HG03135 (cell line): Measurements from ENCODE around the gene FAM163A.

Experiments used
- ATAC-seq: cut with Tn5 transposase; IDR thresholded peaks from one replicate; pipeline ENCODE4 v1.9.1; 2021; ENCODE audit warnings: mild to moderate bottlenecking, moderate library complexity; ENCODE audit not compliant: unreplicated experiment

The FAM163A gene

DNA sequence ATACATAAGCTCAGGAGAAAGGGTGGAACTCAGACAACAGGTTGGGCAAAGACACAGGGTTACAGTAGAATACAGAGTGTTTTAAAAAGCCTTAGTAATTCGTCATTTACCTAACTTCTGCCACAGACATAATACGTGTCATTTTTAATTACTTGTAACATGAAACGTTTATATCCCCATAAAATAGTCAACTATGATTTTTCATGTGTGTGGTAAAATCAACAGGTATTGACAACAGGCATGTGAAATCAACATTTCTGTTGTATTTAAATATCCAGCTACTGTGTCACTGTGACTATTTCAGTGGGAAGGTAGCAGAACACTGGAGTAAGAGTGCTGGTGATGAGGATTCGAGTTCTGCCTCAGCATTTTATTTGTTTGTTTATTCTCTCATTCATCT lies 5.7 kb downstream of the FAM163A start:
- no peak for ATAC-seq

- no peak for ATAC-seq
Measured at GRCh38 chr1:179750630-179751029, 7.5 kb downstream of the FAM163A start.

DNA sequence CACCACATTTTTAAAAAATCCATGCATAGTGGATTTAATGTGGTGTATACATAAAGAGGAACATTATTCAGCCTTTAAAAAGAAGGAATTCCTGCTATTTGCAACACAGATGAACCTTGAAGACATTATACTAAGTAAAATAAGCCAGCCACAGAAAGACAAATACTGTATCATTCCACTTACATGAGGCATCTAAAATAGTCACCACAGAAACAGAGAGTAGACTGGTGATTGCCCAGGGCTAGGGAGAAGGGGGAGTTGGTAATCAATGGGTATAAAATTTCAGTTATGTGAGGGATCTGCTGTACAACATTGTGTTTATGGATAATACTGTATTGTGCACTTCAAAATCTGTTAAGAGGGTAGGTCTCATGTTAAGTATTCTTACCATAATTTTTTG lies 10.0 kb downstream of the FAM163A start:
- ATAC-seq, result no peak

DNA sequence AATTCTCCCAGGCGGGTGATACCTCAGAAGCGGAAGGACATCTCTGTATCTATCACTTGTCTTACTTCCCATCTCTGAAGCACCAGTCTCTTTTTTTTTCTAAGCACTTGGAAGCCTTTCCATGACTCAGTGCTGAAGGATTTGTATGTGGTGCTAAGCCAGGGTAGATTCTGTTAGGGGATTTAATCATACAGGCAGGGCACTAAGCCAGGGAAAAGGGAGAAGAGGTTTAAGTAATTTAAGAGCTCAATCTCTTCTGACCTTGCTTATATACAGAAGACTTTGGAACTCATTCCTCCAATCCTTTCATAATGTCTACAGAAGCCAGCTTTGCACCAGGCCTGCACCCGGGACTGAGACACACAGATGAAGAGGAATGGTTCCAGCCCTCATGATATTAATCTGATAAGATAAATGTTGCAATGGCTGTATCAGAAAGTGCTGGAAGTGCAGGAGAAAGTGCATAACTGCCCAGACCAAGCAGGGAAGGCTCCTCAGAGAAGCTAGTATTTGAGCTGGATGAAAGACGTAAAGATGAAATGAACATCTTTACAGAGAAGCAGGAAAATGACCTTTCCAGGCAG lies 11.0 kb downstream of the FAM163A start:
- ATAC-seq, result no peak

- no peak for ATAC-seq
Measured at GRCh38 chr1:179757933-179758332, 14.8 kb downstream of the FAM163A start.

DNA sequence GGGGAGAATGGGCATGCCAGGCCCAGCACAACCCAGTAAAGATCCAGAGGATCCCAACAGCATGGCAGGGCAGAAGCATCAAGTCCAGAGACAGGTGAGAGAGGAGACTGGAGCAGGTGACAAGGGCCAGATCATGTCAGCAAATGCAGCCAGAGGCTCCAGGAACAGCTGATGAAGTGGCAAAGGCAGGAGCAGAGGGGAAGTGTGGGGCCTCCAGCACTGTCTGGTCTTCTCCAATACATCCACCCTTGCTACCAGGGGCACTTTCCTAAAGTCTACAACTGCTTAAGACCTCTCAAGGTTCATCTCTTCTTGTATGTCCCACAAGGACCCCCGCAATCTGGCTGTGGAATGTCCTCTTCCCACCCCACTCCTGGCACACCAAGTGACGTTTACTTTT lies 17.4 kb downstream of the FAM163A start:
- ATAC-seq, result no peak

DNA sequence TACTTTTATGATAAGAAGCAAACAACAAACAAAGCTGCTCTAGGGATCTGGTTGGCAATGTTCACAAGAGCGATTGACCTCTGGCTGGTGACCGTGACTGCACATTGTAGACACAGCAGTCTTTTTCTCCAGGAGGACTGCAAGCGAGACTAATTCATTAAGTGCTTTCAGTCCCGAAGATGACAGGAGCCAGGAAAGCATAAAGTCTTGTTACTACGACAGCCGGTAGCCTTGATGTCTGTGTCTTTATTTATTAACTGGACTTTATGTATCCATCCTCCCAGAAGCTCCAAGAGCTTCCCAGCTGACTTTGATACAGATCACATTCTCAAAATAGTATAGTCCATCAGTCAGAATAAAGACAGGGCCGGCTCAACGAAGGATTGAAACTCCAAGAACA lies 18.2 kb downstream of the FAM163A start:
- ATAC-seq, result no peak

- no peak for ATAC-seq
Measured at GRCh38 chr1:179761846-179762640, 19.0 kb downstream of the FAM163A start.

DNA sequence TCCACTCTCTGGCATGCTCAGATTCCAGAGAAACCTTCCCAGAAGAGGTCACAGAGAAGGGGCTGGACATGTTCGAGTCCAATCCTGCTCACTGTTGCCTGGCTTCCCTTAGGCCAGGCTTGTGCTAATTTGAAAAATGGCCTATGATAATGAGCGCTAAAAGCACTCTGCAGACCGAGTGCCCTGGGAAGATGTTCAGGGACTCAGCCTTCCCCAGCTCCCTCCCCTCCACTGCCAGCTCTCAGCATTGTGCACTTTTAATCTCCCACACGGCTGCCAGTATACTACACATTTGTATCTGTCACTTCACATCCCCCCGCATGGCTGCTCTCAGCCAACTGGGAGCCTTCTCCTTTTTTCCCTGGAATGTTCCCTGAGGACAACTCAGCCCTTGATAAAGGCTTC lies 24.1 kb downstream of the FAM163A start:
- no peak for ATAC-seq

GRCh38 chr1:179767996-179768395 lies 24.9 kb downstream of the FAM163A start:
- ATAC-seq, result no peak

- ATAC-seq, result no peak
Measured at GRCh38 chr1:179770887-179771502, 27.9 kb downstream of the FAM163A start.

- no peak for ATAC-seq
Measured at GRCh38 chr1:179773264-179773663, 30.2 kb downstream of the FAM163A start.

GRCh38 chr1:179774000-179774399 lies 30.9 kb downstream of the FAM163A start:
- no peak for ATAC-seq

- ATAC-seq, result no peak
Measured at GRCh38 chr1:179774566-179774965, 31.5 kb downstream of the FAM163A start.

DNA sequence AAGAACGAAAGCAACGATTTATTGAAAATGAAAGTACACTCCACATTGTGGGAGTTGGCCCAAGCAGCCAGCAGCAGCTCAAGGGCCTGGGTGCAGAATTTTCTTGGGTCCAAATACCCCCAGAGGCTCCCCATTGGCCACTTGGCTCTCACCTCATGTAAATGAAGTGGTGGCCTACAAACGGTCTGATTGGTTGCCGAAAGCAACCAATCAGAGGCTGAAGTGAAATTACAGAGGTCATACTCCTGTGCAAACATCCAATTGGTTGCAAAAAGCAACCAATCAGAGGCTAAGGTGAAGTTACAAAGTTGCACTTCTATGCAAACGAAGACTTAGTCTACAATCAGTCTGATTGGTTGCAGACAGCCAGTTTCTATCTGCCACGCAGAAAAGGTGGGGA lies 31.9 kb downstream of the FAM163A start:
- no peak for ATAC-seq

DNA sequence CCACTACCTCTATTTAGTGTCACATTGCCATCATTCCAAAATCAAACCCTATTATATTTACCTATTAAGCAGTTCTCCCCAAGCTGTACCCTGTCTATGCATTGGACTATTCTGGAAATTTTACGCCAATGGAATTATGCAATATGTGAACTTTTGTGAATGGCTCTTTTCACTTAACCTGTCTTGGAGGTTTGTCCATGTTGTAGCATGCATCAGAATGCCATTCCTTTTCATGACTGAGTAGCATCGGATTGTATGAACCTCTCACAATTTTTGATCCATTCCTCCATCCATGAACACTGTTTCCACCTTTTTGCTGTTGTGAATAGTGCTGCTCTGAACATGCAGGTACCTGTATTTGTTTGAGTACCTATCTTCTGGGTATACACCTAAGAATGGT lies 33.7 kb downstream of the FAM163A start:
- no peak for ATAC-seq

DNA sequence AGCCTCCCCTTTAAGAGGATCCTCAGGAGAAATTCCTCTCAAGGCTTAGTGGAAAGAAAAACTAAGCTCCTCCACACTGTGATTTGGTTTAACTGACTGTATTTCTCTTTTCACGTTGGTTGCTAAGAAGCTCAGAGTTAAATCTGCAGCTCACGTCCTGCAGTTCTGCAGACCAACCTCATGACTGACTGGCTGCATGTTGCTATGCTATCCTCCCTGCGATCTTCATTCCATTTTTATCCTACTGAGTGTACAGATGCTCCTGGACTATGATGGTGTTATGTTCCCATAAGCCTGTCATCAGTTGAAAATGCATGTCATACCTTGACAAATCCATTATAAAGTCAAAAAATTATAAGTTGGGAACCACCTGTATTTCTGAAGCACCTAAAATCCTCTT lies 34.6 kb downstream of the FAM163A start:
- ATAC-seq, result no peak

GRCh38 chr1:179779645-179780272 lies 36.7 kb downstream of the FAM163A start:
- ATAC-seq, result no peak

DNA sequence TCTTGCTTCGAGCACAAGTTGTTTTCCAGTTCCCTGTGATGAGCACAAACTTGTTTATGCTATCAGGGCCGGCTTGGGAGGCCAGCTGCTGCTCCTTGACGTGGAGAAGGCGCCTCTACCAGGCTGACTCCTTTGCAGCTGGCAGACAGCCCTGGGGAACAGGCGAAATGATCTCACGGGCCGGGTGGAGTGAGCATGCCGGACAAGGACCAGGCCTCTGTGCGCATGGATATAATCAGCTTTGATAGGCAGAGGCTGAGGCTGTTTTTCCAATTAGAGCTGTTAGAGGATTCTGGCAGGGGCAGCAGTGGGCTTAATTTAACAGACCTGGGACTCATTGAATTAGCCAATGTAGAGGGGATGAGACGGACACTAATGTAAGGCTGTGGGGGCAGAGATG lies 38.9 kb downstream of the FAM163A start:
- no peak for ATAC-seq

DNA sequence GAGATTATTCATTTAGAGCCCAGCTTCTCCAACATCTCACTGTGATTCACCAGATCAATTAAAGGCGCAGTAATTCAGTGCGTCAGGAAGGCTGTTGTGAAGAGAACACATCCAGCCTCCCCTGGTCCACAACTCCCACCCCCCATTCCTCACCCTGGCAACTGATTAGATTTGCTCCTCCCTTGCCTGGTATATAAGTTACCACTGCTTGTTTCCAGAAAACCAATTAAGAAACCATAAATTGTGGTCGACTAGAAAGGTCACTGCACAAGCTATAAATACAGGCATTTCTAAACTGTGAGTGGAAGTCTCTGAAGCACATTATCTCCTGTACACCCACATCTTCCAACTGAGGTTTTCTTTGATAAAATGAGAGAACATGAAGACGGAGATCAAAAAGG lies 41.9 kb downstream of the FAM163A start:
- no peak for ATAC-seq

DNA sequence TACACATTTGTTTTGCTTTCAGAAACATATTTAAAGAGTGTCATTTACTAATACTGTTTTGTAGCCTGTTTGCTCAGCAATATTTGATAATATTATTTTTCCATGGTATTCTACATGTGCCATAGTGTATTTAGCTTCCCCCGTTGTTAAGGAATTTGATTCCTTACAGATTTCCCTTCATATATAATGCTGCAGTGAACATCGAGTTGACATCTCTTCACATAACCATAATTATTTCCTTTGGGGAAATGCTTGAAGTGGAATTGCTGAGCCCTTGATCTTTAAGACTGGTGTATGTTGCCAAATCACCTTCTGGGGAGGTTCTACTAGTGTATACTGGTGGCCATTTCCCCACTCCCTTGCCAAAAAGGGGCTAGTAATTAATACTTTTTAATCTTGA lies 42.6 kb downstream of the FAM163A start:
- ATAC-seq, result no peak
